HPDE6-E6E7 (cell line): Measurements from ENCODE around the gene ZBTB39.
"Not testable (repeated sequence)": the region's sequence is repeated elsewhere in the genome, so short reads cannot be mapped to it uniquely, and the experiment has no call there.

Experiments
- DNase-seq: peaks from one replicate; pipeline ENCODE4 v3.0.0; 2011; ENCODE audit warnings: missing footprints; ENCODE audit errors: extremely low spot score

The ZBTB39 gene

GRCh38 chr12:57001448-57001906, 4.9 kb downstream of the ZBTB39 start:
- peak; percentile 56 for DNase-seq

- no peak for DNase-seq
These were observed 6.0 kb downstream of the ZBTB39 start for GRCh38 chr12:57000393-57000792.

- no peak for DNase-seq
These were observed 6.9 kb downstream of the ZBTB39 start for GRCh38 chr12:56999456-56999855.

GRCh38 chr12:56998981-56999380, 7.4 kb downstream of the ZBTB39 start:
- DNase-seq, result no peak

- DNase-seq, result no peak
These were observed 8.0 kb downstream of the ZBTB39 start for GRCh38 chr12:56998316-56998715.

GRCh38 chr12:56996793-56997545, 9.4 kb downstream of the ZBTB39 start:
- no peak for DNase-seq

GRCh38 chr12:56995930-56996496, 10.3 kb downstream of the ZBTB39 start:
- DNase-seq, result no peak

- no peak for DNase-seq
These were observed 11.0 kb downstream of the ZBTB39 start for GRCh38 chr12:56995201-56995929.

- DNase-seq, result no peak
These were observed 12.1 kb downstream of the ZBTB39 start for GRCh38 chr12:56994231-56994746.

GRCh38 chr12:56993346-56993745, 13.0 kb downstream of the ZBTB39 start:
- DNase-seq, result no peak

- no peak for DNase-seq
These were observed 14.8 kb downstream of the ZBTB39 start for GRCh38 chr12:56991319-56992246.

GRCh38 chr12:56990648-56991318, 15.6 kb downstream of the ZBTB39 start:
- DNase-seq, result no peak

GRCh38 chr12:56989861-56990610, 16.3 kb downstream of the ZBTB39 start:
- no peak for DNase-seq

- DNase-seq, result no peak
These were observed 18.1 kb downstream of the ZBTB39 start for GRCh38 chr12:56988207-56988739.

- DNase-seq, result peak; percentile 52
These were observed 18.7 kb downstream of the ZBTB39 start for GRCh38 chr12:56987551-56988053.

GRCh38 chr12:56987011-56987410, 19.3 kb downstream of the ZBTB39 start:
- no peak for DNase-seq

GRCh38 chr12:56985714-56986113, 20.6 kb downstream of the ZBTB39 start:
- DNase-seq, result peak; percentile 94

- DNase-seq, result no peak
These were observed 23.0 kb downstream of the ZBTB39 start for GRCh38 chr12:56983386-56983785.

- DNase-seq, result not testable (repeated sequence)
These were observed 23.6 kb downstream of the ZBTB39 start for GRCh38 chr12:56982578-56983236.
